GM19395 (cell line): ENCODE data around the gene WNT11.
A peak's percentile ranks its signal among the peaks of the same experiment; 100 is the strongest.

Source experiments
- ATAC-seq: cut with Tn5 transposase; IDR thresholded peaks from one replicate; pipeline ENCODE4 v1.9.1; 2021; ENCODE audit warnings: mild to moderate bottlenecking, moderate library complexity; ENCODE audit not compliant: unreplicated experiment

The WNT11 gene

GRCh38 chr11:76177250-76177686 is 29.0 kb downstream of the WNT11 start:
- no peak for ATAC-seq

GRCh38 chr11:76176463-76176862 is 29.8 kb downstream of the WNT11 start:
- no peak for ATAC-seq

- no peak for ATAC-seq
These were observed 30.5 kb downstream of the WNT11 start for GRCh38 chr11:76175783-76176182.

- ATAC-seq = no peak
These were observed 32.0 kb downstream of the WNT11 start for GRCh38 chr11:76174330-76174729.

GRCh38 chr11:76173663-76174062 is 32.6 kb downstream of the WNT11 start:
- ATAC-seq = no peak

- ATAC-seq = no peak
These were observed 33.7 kb downstream of the WNT11 start for GRCh38 chr11:76172583-76172982.

GRCh38 chr11:76170468-76170867 is 35.8 kb downstream of the WNT11 start:
- no peak for ATAC-seq

GRCh38 chr11:76169473-76169896 is 36.8 kb downstream of the WNT11 start:
- ATAC-seq = no peak

- ATAC-seq = no peak
These were observed 38.7 kb downstream of the WNT11 start for GRCh38 chr11:76167590-76167989.

- ATAC-seq = peak; percentile 55
These were observed 40.0 kb downstream of the WNT11 start for GRCh38 chr11:76166314-76166713.

GRCh38 chr11:76164861-76165751 is 41.2 kb downstream of the WNT11 start:
- ATAC-seq = no peak

- ATAC-seq = no peak
These were observed 42.2 kb downstream of the WNT11 start for GRCh38 chr11:76164081-76164480.

GRCh38 chr11:76163289-76163880 is 42.9 kb downstream of the WNT11 start:
- no peak for ATAC-seq

GRCh38 chr11:76162336-76163288 is 43.7 kb downstream of the WNT11 start:
- no peak for ATAC-seq

- no peak for ATAC-seq
These were observed 44.9 kb downstream of the WNT11 start for GRCh38 chr11:76161261-76161961.

- ATAC-seq = no peak
These were observed 45.4 kb downstream of the WNT11 start for GRCh38 chr11:76160856-76161255.

- no peak for ATAC-seq
These were observed 46.2 kb downstream of the WNT11 start for GRCh38 chr11:76159983-76160661.

GRCh38 chr11:76159303-76159937 is 46.9 kb downstream of the WNT11 start:
- no peak for ATAC-seq
